AG04450 (cell line): ENCODE data around the gene CPT1C. TPM values are rescaled to one million over a fixed set of nuclear protein-coding genes. Genes with fewer than 3 reads are reported as not detected.

Experiments
- CTCF ChIA-PET: fragments of 300-600, 350-600 bp; formaldehyde crosslinking; extraction: SDS; loops from one replicate; lab custom pipeline; 2022; ENCODE audit warnings: antibody characterized with exemption, inconsistent platforms; lab: Charles Lee
- POLR2A ChIA-PET: fragments of 350-600 bp; formaldehyde crosslinking; extraction: SDS; loops from one replicate; lab custom pipeline; 2021; ENCODE audit warnings: antibody characterized with exemption, inconsistent platforms; lab: Yijun Ruan, JAX
- DNase-seq: peaks from one replicate; pipeline ENCODE4 v3.0.0-alpha.2; 2011; ENCODE audit warnings: low read depth, low spot score
- H3K27ac ChIP-seq: one replicate; pipeline ENCODE4 v1.5.1; 2012; ENCODE audit warnings: low read depth, low read length, control low read depth
- H3K27me3 ChIP-seq: one replicate; pipeline ENCODE4 v1.6.0; 2012; ENCODE audit warnings: low read length; ENCODE audit not compliant: control insufficient read depth, insufficient read depth
- H3K4me3 ChIP-seq: 2 replicates; pipeline ENCODE4 v1.5.1; 2011; ENCODE audit warnings: mild to moderate bottlenecking, low read depth, low read length, control low read depth
- H3K9me3 ChIP-seq: 2 replicates; pipeline ENCODE4 v1.5.1; 2012; ENCODE audit warnings: low read length; ENCODE audit not compliant: control insufficient read depth, insufficient read depth
- CTCF ChIP-seq: IDR thresholded peaks from 2 replicates; pipeline ENCODE4 v1.5.1; 2011; ENCODE audit warnings: low read depth, low read length, control low read depth, inconsistent platforms
- polyA plus RNA-seq: library from polyadenylated mRNA; depleted of rRNA; stranded (reverse); fragments of >200 nt; gene quantifications from 2 replicates; pipeline ENCODE4 v1.2.3, GENCODE V29; 2011

Gene CPT1C
- polyA plus RNA-seq, 1 experiment, result 20.3 TPM

- no peaks in the 10 kb centered on the region; the same call in 1 of the 2 replicates for H3K9me3 ChIP-seq
- H3K27me3 ChIP-seq, result no peaks in the 10 kb centered on the region
- DNase-seq, result no peak
- ChIA-PET CTCF (no interaction called here), POLR2A (no interaction called here)
- no peak for TF ChIP-seq CTCF
- no peak overlapping the region for H3K4me3 ChIP-seq
- H3K27ac ChIP-seq, result no peak overlapping the region
Measured at GRCh38 chr19:49686503-49687088, 4.3 kb upstream of the CPT1C start.

DNA sequence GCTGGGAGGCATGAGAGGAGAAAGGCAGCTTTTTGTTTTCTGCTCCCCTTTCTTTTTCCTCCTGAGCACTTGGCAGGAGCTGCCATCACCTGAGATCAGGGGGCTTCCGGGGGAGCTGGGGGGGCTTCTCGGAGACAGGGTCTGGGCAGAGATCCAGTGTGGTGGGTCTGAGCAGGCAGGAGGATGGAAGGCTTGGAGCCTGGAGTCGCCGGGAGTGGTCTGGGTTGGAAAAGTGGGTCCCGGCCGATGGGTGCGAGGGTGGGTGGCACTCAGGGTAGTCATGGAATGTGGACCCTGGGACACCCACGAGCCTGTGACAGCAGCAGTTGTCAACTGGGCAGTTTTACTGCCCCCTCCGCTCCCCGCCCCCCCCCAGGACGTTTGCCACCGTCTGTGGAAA, 3.8 kb upstream of the CPT1C start:
- Histone ChIP-seq H3K9me3 (no peaks in the 10 kb centered on the region; the same call in 1 of the 2 replicates), H3K4me3 (no peak overlapping the region), H3K27me3 (no peaks in the 10 kb centered on the region), H3K27ac (no peak overlapping the region)
- ChIA-PET CTCF (no interaction called here), POLR2A (no interaction called here)
- TF ChIP-seq CTCF, result no peak
- DNase-seq, result no peak

DNA sequence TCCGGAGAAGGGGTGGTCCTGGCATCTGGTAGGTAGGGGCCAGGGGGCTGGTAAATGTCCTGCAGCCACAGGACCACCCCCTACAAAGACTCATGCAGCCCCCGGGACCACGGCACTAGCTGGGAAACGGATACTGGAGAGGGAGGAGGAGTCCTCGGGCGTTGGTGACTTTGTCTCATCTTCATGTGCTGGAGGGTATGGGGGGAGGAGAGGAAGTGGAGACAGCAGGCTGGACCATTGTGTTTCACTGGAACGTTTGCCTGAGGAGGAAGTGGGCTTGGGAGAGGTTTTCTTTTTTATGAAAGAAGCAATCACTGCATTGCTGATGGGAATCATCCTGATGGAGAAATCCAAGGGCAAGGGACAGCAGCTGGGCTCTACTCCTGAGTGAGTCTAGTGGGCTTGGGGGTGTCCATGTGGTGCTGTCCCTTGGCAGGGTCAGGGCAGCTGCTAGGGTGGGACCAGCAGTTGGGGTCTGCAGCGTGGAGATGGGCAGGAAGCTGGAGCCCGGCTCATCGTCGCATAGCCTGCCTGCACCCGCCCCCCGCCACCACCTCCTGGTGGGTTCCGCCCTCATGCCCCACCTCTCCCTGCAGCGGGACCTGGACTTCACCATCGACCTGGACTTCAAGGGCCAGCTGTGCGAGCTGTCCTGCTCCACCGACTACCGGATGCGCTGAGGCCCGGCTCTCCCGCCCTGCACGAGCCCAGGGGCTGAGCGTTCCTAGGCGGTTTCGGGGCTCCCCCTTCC, 3.2 kb upstream of the CPT1C start:
- Histone ChIP-seq H3K27me3 (no peaks in the 10 kb centered on the region), H3K4me3 (no peak overlapping the region), H3K27ac (no peak overlapping the region), H3K9me3 (no peaks in the 10 kb centered on the region; the same call in 1 of the 2 replicates)
- ChIA-PET CTCF (no interaction called here), POLR2A (interaction anchor here (3.3 kb wide), 1 partner anchor 11 kb away, joined by 9 read pairs; the partner anchor contains the start of gene PRMT1)
- TF ChIP-seq CTCF, result no peak
- no peak for DNase-seq

- ChIA-PET CTCF (interaction anchor here (0.6 to 3.0 kb wide), 2 partner anchors 8 to 17 kb away, joined by 3 to 14 read pairs; no protein-coding TSS in a partner anchor), POLR2A (interaction anchor here (3.3 kb wide), 1 partner anchor 12 kb away, joined by 9 read pairs; the partner anchor contains the start of gene PRMT1)
- H3K9me3 ChIP-seq, result no peaks in the 10 kb centered on the region; the same call in 1 of the 2 replicates
- no peaks in the 10 kb centered on the region for H3K27me3 ChIP-seq
- H3K27ac ChIP-seq, result no peak overlapping the region
- H3K4me3 ChIP-seq, result no peak overlapping the region
- no peak for TF ChIP-seq CTCF
- DNase-seq, result no peak
Measured at GRCh38 chr19:49688531-49689132, 2.3 kb upstream of the CPT1C start.
